SK-N-SH (cell line): ENCODE data around the gene ZDHHC8. TPM values are rescaled to one million over a fixed set of nuclear protein-coding genes. Genes with fewer than 3 reads are reported as not detected.

Experiments used
- CTCF ChIA-PET: fragments of 300-600, 350-600 bp; formaldehyde crosslinking; extraction: SDS; loops from one replicate; lab custom pipeline; 2021; lab: Yijun Ruan, JAX
- POLR2A ChIA-PET: fragments of 350-600 bp; sonication (Branson Sonifier 250); formaldehyde crosslinking; extraction: SDS; loops from one replicate; lab custom pipeline; 2020; ENCODE audit warnings: antibody characterized with exemption, inconsistent platforms; lab: Yijun Ruan, JAX
- DNase-seq: peaks from one replicate; pipeline ENCODE4 v3.0.0; 2012
- H2AFZ ChIP-seq: fragments of 200-600 bp; sonication (generic); 2 replicates; pipeline ENCODE4 v1.8.1; 2016; ENCODE audit warnings: antibody characterized with exemption, mild to moderate bottlenecking, low read depth
- H3F3A ChIP-seq: fragments of 200-600 bp; sonication (generic); replicated peaks from 2 replicates; pipeline ENCODE3; 2016; ENCODE audit warnings: antibody characterized with exemption, mild to moderate bottlenecking; ENCODE audit not compliant: insufficient read depth
- H3K27ac ChIP-seq, 2 experiments: fragments of 200-500 bp in 1 of 2; fragments of 200-600 bp in 1 of 2; sonication (Bioruptor generic) in 1 of 2; sonication (generic), shearing (Covaris generic) in 1 of 2; 2 replicates each; pipeline versions ENCODE4 v1.5.1 to v1.6.1; 2014 to 2016; ENCODE audit warnings: low read depth in 2 of 2, inconsistent platforms in 1 of 2, low read length in 1 of 2, mild to moderate bottlenecking in 1 of 2, mixed read lengths in 1 of 2
- H3K27me3 ChIP-seq: fragments of 200-600 bp; sonication (generic), shearing (Covaris generic); 2 replicates; pipeline ENCODE4 v1.6.1; 2016; ENCODE audit warnings: mixed run types; ENCODE audit not compliant: insufficient read depth
- H3K36me3 ChIP-seq, 2 experiments: fragments of 200-500 bp in 1 of 2; fragments of 200-600 bp in 1 of 2; sonication (Bioruptor generic) in 1 of 2; sonication (generic) in 1 of 2; replicated peaks in 1 of 2; 2 replicates each; pipeline versions ENCODE3 to v1.5.1; 2014 to 2016; ENCODE audit warnings: low read length in 1 of 2, mild to moderate bottlenecking in 1 of 2; ENCODE audit not compliant: insufficient read depth in 2 of 2, control insufficient read depth in 1 of 2
- H3K4me1 ChIP-seq, 2 experiments: fragments of 200-500 bp in 1 of 2; fragments of 200-600 bp in 1 of 2; sonication (Bioruptor generic) in 1 of 2; sonication (generic), shearing (Covaris generic) in 1 of 2; 2 replicates each; pipeline versions ENCODE4 v1.5.1 to v1.6.1; 2014 to 2016; ENCODE audit warnings: low read depth in 1 of 2, low read length in 1 of 2, mixed run types in 1 of 2; ENCODE audit not compliant: insufficient read depth in 2 of 2, control insufficient read depth in 1 of 2
- H3K4me2 ChIP-seq: fragments of 200-600 bp; sonication (generic), shearing (Covaris generic); 2 replicates; pipeline ENCODE4 v1.6.1; 2017; ENCODE audit warnings: mixed run types
- H3K4me3 ChIP-seq, 2 experiments: fragments of 200-500 bp in 1 of 2; fragments of 200-600 bp in 1 of 2; sonication (Bioruptor generic) in 1 of 2; sonication (generic), shearing (Covaris generic) in 1 of 2; 2 replicates each; pipeline versions ENCODE4 v1.5.1 to v1.8.1; 2014 to 2016; ENCODE audit warnings: low read depth in 2 of 2, inconsistent platforms in 1 of 2, low read length in 1 of 2, mild to moderate bottlenecking in 1 of 2, mixed read lengths in 1 of 2, moderate library complexity in 1 of 2
- H3K79me2 ChIP-seq: fragments of 200-600 bp; sonication (generic); 2 replicates; pipeline ENCODE4 v1.8.1; 2017; ENCODE audit warnings: mild to moderate bottlenecking; ENCODE audit not compliant: insufficient read depth
- H3K9ac ChIP-seq: fragments of 200-600 bp; sonication (generic); 2 replicates; pipeline ENCODE4 v1.6.1; 2017; ENCODE audit warnings: mixed run types
- H3K9me2 ChIP-seq: fragments of 200-600 bp; sonication (generic); 2 replicates; pipeline ENCODE4 v1.6.1; 2017; ENCODE audit warnings: mixed run types
- H3K9me3 ChIP-seq: fragments of 200-600 bp; sonication (generic); 2 replicates; pipeline ENCODE4 v1.6.1; 2017; ENCODE audit warnings: mixed run types, mild to moderate bottlenecking, moderate library complexity
- H4K20me1 ChIP-seq: fragments of 200-600 bp; sonication (generic); 2 replicates; pipeline ENCODE4 v1.6.1; 2017; ENCODE audit warnings: mild to moderate bottlenecking, mixed run types; ENCODE audit not compliant: insufficient read depth
- CHD2 ChIP-seq: fragments of 150-350 bp; IDR thresholded peaks from 2 replicates; pipeline ENCODE4 v1.6.1; 2018; ENCODE audit warnings: low read length; ENCODE audit not compliant: partially characterized antibody
- CTCF ChIP-seq: fragments of 200-600 bp; sonication (generic); IDR thresholded peaks from 2 replicates; pipeline ENCODE4 v1.6.1; 2017; ENCODE audit warnings: antibody characterized with exemption, mild to moderate bottlenecking, moderate library complexity
- EP300 ChIP-seq, 2 experiments: IDR thresholded peaks; 2 replicates each; pipeline versions ENCODE4 v1.4.0 to v1.6.1; 2012; ENCODE audit warnings: borderline replicate concordance in 1 of 2, low read depth in 1 of 2, low read length in 1 of 2
- EZH2phosphoT487 ChIP-seq: fragments of 200-600 bp; sonication (generic); IDR thresholded peaks from 2 replicates; pipeline ENCODE4 v1.6.1; 2017; ENCODE audit warnings: low read depth, mixed run types, mild to moderate bottlenecking, antibody characterized with exemption, moderate library complexity, borderline replicate concordance
- FOXM1 ChIP-seq: IDR thresholded peaks from 2 replicates; pipeline ENCODE4 v1.4.0; 2012; ENCODE audit warnings: low read depth, mild to moderate bottlenecking
- GABPA ChIP-seq: IDR thresholded peaks from 2 replicates; pipeline ENCODE4 v1.4.0; 2012; ENCODE audit warnings: low read depth, mild to moderate bottlenecking
- IRF3 ChIP-seq: fragments of 150-350 bp; IDR thresholded peaks from 2 replicates; pipeline ENCODE4 v1.6.1; 2016; ENCODE audit warnings: mild to moderate bottlenecking, low read depth, low read length
- JUND ChIP-seq: IDR thresholded peaks from 2 replicates; pipeline ENCODE4 v1.4.0; 2012
- MAX ChIP-seq: IDR thresholded peaks from 2 replicates; pipeline ENCODE4 v1.4.0; 2012; ENCODE audit warnings: low read depth
- MXI1 ChIP-seq: IDR thresholded peaks from 2 replicates; pipeline ENCODE4 v1.6.1; 2012; ENCODE audit warnings: mild to moderate bottlenecking, low read depth, low read length, improper control_type of control experiment
- NFIC ChIP-seq: IDR thresholded peaks from 2 replicates; pipeline ENCODE4 v1.4.0; 2012; ENCODE audit warnings: borderline replicate concordance
- PBX3 ChIP-seq: IDR thresholded peaks from 2 replicates; pipeline ENCODE4; 2012
- POLR2AphosphoS5 ChIP-seq: IDR thresholded peaks from 2 replicates; pipeline ENCODE4 v1.6.1; 2012; ENCODE audit warnings: low read depth, low read length
- RCOR1 ChIP-seq: fragments of 150-350 bp; IDR thresholded peaks from 2 replicates; pipeline ENCODE4 v1.6.1; 2017; ENCODE audit warnings: antibody characterized with exemption, low read length
- REST ChIP-seq: IDR thresholded peaks from 2 replicates; pipeline ENCODE4 v1.6.1; 2012; ENCODE audit warnings: mild to moderate bottlenecking, low read depth, low read length, moderate library complexity
- RFX5 ChIP-seq: IDR thresholded peaks from 2 replicates; pipeline ENCODE4 v1.6.1; 2012; ENCODE audit warnings: mild to moderate bottlenecking, improper control_type of control experiment, low read length
- RXRA ChIP-seq: IDR thresholded peaks from 2 replicates; pipeline ENCODE4 v1.4.0; 2012; ENCODE audit warnings: low read depth, mild to moderate bottlenecking, borderline replicate concordance
- SMC3 ChIP-seq: IDR thresholded peaks from 2 replicates; pipeline ENCODE4 v1.6.1; 2012; ENCODE audit warnings: low read depth, low read length, improper control_type of control experiment
- USF2 ChIP-seq: fragments of 150-350 bp; IDR thresholded peaks from 2 replicates; pipeline ENCODE4 v1.6.1; 2017; ENCODE audit warnings: antibody characterized with exemption, low read length, low read depth, borderline replicate concordance
- YY1 ChIP-seq: IDR thresholded peaks from 2 replicates; pipeline ENCODE4 v1.4.0; 2012; ENCODE audit warnings: low read depth, mild to moderate bottlenecking
- WGBS: methylation state at CpG from one replicate; pipeline ENCODE4 v1.1.6; 2017; ENCODE audit warnings: low lambda C conversion rate; 5-methylcytosine and 5-hydroxymethylcytosine counted together
- polyA plus RNA-seq, 3 experiments: library from polyadenylated mRNA; depleted of rRNA; stranded (reverse); fragments of >200 nt; gene quantifications; 2 replicates each; pipeline ENCODE4 v1.2.3, GENCODE V29; 2012

ZDHHC8 gene
- polyA plus RNA-seq, 1 of the 3 experiments (the other 2 are of a cell fraction): 65.3 TPM

- POLR2A ChIA-PET: no interaction called here
- Histone ChIP-seq H3K36me3 (peaks cover 76 to 85% of the 10 kb centered on the region in 2 experiments), H3K79me2 (peaks cover 69% of the 10 kb centered on the region), H3K4me1 (no peaks in the 10 kb centered on the region; a peak in 1 of 4 replicates), H3K9me3 (no peaks in the 10 kb centered on the region)
- no peak for TF ChIP-seq NFIC
- TF ChIP-seq YY1: no peak
- TF ChIP-seq JUND: no peak
- no peak for TF ChIP-seq EZH2phosphoT487
- TF ChIP-seq CHD2: no peak
- no peak for TF ChIP-seq POLR2AphosphoS5
- TF ChIP-seq FOXM1: no peak
- no peak for TF ChIP-seq PBX3
- TF ChIP-seq IRF3: no peak
- TF ChIP-seq RXRA: no peak
- no peak for TF ChIP-seq SMC3
- TF ChIP-seq RCOR1: no peak
- no peak for TF ChIP-seq MXI1
- no peak for TF ChIP-seq RFX5
- no peak for TF ChIP-seq USF2
- no peak for TF ChIP-seq REST
- no peak for TF ChIP-seq EP300 (IDR thresholded peaks at IDR 0.05; ENCODE audit: borderline replicate concordance in 1 of 2, low read depth in 1 of 2, low read length in 1 of 2)
- TF ChIP-seq GABPA: no peak
- TF ChIP-seq CTCF: no peak
- no peak for TF ChIP-seq MAX
- TF ChIP-seq, all 33 proteins: peak for 0
- Histone ChIP-seq H3K9ac (no peak overlapping the region), H3K27me3 (no peaks in the 10 kb centered on the region), H3F3A (peaks cover 14% of the 10 kb centered on the region), H3K27ac (no peak overlapping the region), H4K20me1 (peaks cover 7% of the 10 kb centered on the region; the same call in 1 of the 2 replicates), H3K4me3 (no peak overlapping the region), H3K4me2 (no peak overlapping the region), H3K9me2 (no peaks in the 10 kb centered on the region), H2AFZ (no peak overlapping the region)
- DNase-seq: no peak
- 91% methylated on average over 10 of the region's 13 CpGs for WGBS
- CTCF ChIA-PET: interaction anchor here (0.6 to 1.4 kb wide), 5 partner anchors 8 to 140 kb away, joined by 3 to 7 read pairs (median 3); no protein-coding TSS in a partner anchor
These were observed 38.0 kb upstream of the ZDHHC8 start for GRCh38 chr22:20093418-20094196.
